ENCODE measurements around the gene HBB.

The HBB gene

GRCh38 chr11:5242208-5242607 is 15.3 kb upstream of the HBB start:
- H3K27me3 ChIP-seq, result no peaks in the 10 kb centered on the region
- H3K4me1 ChIP-seq, result no peaks in the 10 kb centered on the region
- no peak overlapping the region for H3K4me3 ChIP-seq
- TF ChIP-seq CTCF (IDR thresholded peaks at IDR 0.05), result no peak
- no peak for DNase-seq
- H3K27ac ChIP-seq, result no peak overlapping the region
- no peaks in the 10 kb centered on the region for H3K36me3 ChIP-seq
- H3K9me3 ChIP-seq, result no peaks in the 10 kb centered on the region
- intact Hi-C loops (cut with DNase I; ENCODE audit: low total_unique reads), result no loop called here

GRCh38 chr11:5241458-5241857 is 14.6 kb upstream of the HBB start:
- H3K4me3 ChIP-seq, result no peak overlapping the region

GRCh38 chr11:5240458-5240857 is 13.6 kb upstream of the HBB start:
- H3K27me3 ChIP-seq, result no peaks in the 10 kb centered on the region
- no peak overlapping the region for H3K27ac ChIP-seq
- TF ChIP-seq CTCF (IDR thresholded peaks at IDR 0.05), result no peak
- no peaks in the 10 kb centered on the region for H3K9me3 ChIP-seq
- intact Hi-C loops (cut with DNase I; ENCODE audit: low total_unique reads), result no loop called here
- H3K36me3 ChIP-seq, result no peaks in the 10 kb centered on the region
- no peak for DNase-seq
- H3K4me3 ChIP-seq, result no peak overlapping the region
- no peaks in the 10 kb centered on the region for H3K4me1 ChIP-seq

More at GRCh38 chr11:5241458-5241857, 14.6 kb upstream of the HBB start:
- no peak for DNase-seq
- H3K36me3 ChIP-seq, result no peaks in the 10 kb centered on the region
- no peaks in the 10 kb centered on the region for H3K27me3 ChIP-seq
- no peak overlapping the region for H3K27ac ChIP-seq
- TF ChIP-seq CTCF (IDR thresholded peaks at IDR 0.05), result no peak
- H3K4me1 ChIP-seq, result no peaks in the 10 kb centered on the region
- intact Hi-C loops (cut with DNase I; ENCODE audit: low total_unique reads), result no loop called here
- no peaks in the 10 kb centered on the region for H3K9me3 ChIP-seq

- TF ChIP-seq CTCF (IDR thresholded peaks at IDR 0.05), result no peak
- Histone ChIP-seq H3K4me1 (no peaks in the 10 kb centered on the region), H3K27ac (no peak overlapping the region), H3K4me3 (no peak overlapping the region), H3K9me3 (no peaks in the 10 kb centered on the region), H3K27me3 (no peaks in the 10 kb centered on the region), H3K36me3 (no peaks in the 10 kb centered on the region)
- intact Hi-C loops (cut with DNase I; ENCODE audit: low total_unique reads), result no loop called here
- no peak for DNase-seq
Measured at GRCh38 chr11:5240056-5240455, 13.2 kb upstream of the HBB start.

- intact Hi-C loops (cut with DNase I; ENCODE audit: low total_unique reads), result no loop called here
- no peaks in the 10 kb centered on the region for H3K36me3 ChIP-seq
- H3K9me3 ChIP-seq, result no peaks in the 10 kb centered on the region
- H3K4me1 ChIP-seq, result no peaks in the 10 kb centered on the region
- H3K27ac ChIP-seq, result no peak overlapping the region
- H3K27me3 ChIP-seq, result no peaks in the 10 kb centered on the region
- no peak overlapping the region for H3K4me3 ChIP-seq
- no peak for DNase-seq
- TF ChIP-seq CTCF (IDR thresholded peaks at IDR 0.05), result no peak
Measured at GRCh38 chr11:5239046-5239445, 12.2 kb upstream of the HBB start.

GRCh38 chr11:5238486-5238885 is 11.6 kb upstream of the HBB start:
- H3K27ac ChIP-seq, result no peak overlapping the region
- intact Hi-C loops (cut with DNase I; ENCODE audit: low total_unique reads), result no loop called here
- TF ChIP-seq CTCF (IDR thresholded peaks at IDR 0.05), result no peak

More at GRCh38 chr11:5238486-5238885, 11.6 kb upstream of the HBB start:
- no peaks in the 10 kb centered on the region for H3K27me3 ChIP-seq
- H3K36me3 ChIP-seq, result no peaks in the 10 kb centered on the region
- H3K4me3 ChIP-seq, result no peak overlapping the region
- no peak for DNase-seq
- H3K4me1 ChIP-seq, result no peaks in the 10 kb centered on the region
- no peaks in the 10 kb centered on the region for H3K9me3 ChIP-seq

Measured in tibial artery (tissue), 4 donors.